C4-2B (cell line): Measurements from ENCODE around the gene NME7.

Experiments used
- ZFX ChIP-seq: fragments of 450-650 bp; IDR thresholded peaks from 2 replicates; pipeline ENCODE4 v1.6.1; 2017
- TF ChIP-seq, protein P1 (sequence below): fragments of 450-650 bp; conservative IDR thresholded peaks from 2 replicates; pipeline ENCODE4 v1.5.1; 2017; ENCODE audit warnings: mild to moderate bottlenecking

DNA sequence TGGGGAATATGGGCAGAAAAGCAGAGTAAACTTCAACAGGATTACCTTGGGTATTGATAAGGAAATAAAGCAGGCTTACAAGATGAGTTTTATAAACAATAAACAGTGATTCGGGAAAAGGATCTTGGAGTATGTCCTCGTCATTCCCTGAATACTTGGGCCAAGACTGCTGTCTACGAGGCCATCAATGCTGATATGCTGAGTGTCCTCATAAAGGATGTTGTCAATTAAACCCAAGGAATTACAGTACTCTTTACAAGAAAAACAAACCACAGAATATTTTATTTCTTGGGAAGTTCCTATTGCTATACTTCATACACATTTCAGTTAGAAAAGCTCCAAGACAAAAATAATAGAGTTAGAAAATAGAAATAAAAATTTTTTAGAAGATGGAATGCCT, 226.2 kb downstream of the NME7 start:
- TF ChIP-seq, protein P1, sequence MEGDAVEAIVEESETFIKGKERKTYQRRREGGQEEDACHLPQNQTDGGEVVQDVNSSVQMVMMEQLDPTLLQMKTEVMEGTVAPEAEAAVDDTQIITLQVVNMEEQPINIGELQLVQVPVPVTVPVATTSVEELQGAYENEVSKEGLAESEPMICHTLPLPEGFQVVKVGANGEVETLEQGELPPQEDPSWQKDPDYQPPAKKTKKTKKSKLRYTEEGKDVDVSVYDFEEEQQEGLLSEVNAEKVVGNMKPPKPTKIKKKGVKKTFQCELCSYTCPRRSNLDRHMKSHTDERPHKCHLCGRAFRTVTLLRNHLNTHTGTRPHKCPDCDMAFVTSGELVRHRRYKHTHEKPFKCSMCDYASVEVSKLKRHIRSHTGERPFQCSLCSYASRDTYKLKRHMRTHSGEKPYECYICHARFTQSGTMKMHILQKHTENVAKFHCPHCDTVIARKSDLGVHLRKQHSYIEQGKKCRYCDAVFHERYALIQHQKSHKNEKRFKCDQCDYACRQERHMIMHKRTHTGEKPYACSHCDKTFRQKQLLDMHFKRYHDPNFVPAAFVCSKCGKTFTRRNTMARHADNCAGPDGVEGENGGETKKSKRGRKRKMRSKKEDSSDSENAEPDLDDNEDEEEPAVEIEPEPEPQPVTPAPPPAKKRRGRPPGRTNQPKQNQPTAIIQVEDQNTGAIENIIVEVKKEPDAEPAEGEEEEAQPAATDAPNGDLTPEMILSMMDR, result no peak
- no peak for TF ChIP-seq ZFX
